Loucy (cell line): ENCODE data around the gene ENTPD1.
"Not testable (repeated sequence)": the region's sequence is repeated elsewhere in the genome, so short reads cannot be mapped to it uniquely, and the experiment has no call there.

ENCODE experiments used
- H2AFZ ChIP-seq: fragments of 200-600 bp; sonication (generic); 2 replicates; pipeline ENCODE4 v1.6.0; 2016; ENCODE audit warnings: antibody characterized with exemption, mild to moderate bottlenecking, low read length, moderate library complexity
- H3F3A ChIP-seq: fragments of 200-600 bp; 2 replicates; pipeline ENCODE4 v1.6.0; 2016; ENCODE audit warnings: antibody characterized with exemption, low read depth, mild to moderate bottlenecking
- H3K27me3 ChIP-seq: fragments of 200-600 bp; sonication (generic); 2 replicates; pipeline ENCODE4 v1.6.1; 2014; ENCODE audit warnings: low read length, mild to moderate bottlenecking; ENCODE audit not compliant: insufficient read depth, poor library complexity, severe bottlenecking
- H3K36me3 ChIP-seq: fragments of 200-600 bp; sonication (generic); 2 replicates; pipeline ENCODE4 v1.6.1; 2016; ENCODE audit warnings: low read length; ENCODE audit not compliant: insufficient read depth
- H3K4me1 ChIP-seq: fragments of 200-600 bp; sonication (generic); 2 replicates; pipeline ENCODE4 v1.5.1; 2014; ENCODE audit warnings: low read length, mild to moderate bottlenecking; ENCODE audit not compliant: insufficient read depth, poor library complexity, severe bottlenecking
- H3K4me2 ChIP-seq: fragments of 200-600 bp; sonication (generic); 2 replicates; pipeline ENCODE4 v1.6.0; 2014; ENCODE audit warnings: antibody characterized with exemption, low read length, low read depth, mild to moderate bottlenecking; ENCODE audit not compliant: poor library complexity, severe bottlenecking
- H3K4me3 ChIP-seq: fragments of 200-600 bp; sonication (generic); 2 replicates; pipeline ENCODE4 v1.5.1; 2014; ENCODE audit warnings: low read length, mild to moderate bottlenecking, mixed read lengths; ENCODE audit not compliant: poor library complexity, severe bottlenecking
- H3K79me2 ChIP-seq: fragments of 200-600 bp; sonication (generic); 2 replicates; pipeline ENCODE4 v1.6.1; 2014; ENCODE audit warnings: low read length; ENCODE audit not compliant: insufficient read depth
- H3K9ac ChIP-seq: fragments of 200-600 bp; sonication (generic); 2 replicates; pipeline ENCODE4 v1.6.0; 2014; ENCODE audit warnings: mild to moderate bottlenecking, low read depth, low read length, moderate library complexity; ENCODE audit not compliant: poor library complexity, severe bottlenecking
- H3K9me2 ChIP-seq: fragments of 200-600 bp; sonication (generic); replicated peaks from 2 replicates; pipeline ENCODE4 v1.6.1; 2016; ENCODE audit warnings: low read depth, low read length, mixed read lengths
- H3K9me3 ChIP-seq: fragments of 200-600 bp; sonication (generic); 2 replicates; pipeline ENCODE4 v1.6.1; 2014; ENCODE audit warnings: mild to moderate bottlenecking, antibody characterized with exemption, low read length, low read depth; ENCODE audit not compliant: insufficient read depth
- H4K20me1 ChIP-seq: fragments of 200-600 bp; sonication (generic); 2 replicates; pipeline ENCODE4 v1.6.0; 2014; ENCODE audit warnings: antibody characterized with exemption, low read length, mild to moderate bottlenecking; ENCODE audit not compliant: insufficient read depth, poor library complexity, severe bottlenecking
- CTCF ChIP-seq: fragments of 200-600 bp; sonication (generic); conservative IDR thresholded peaks from 2 replicates; pipeline ENCODE4 v1.5.1; 2014; ENCODE audit warnings: mild to moderate bottlenecking, antibody characterized with exemption, low read length
- EZH2phosphoT487 ChIP-seq: fragments of 200-600 bp; IDR thresholded peaks from 2 replicates; pipeline ENCODE4 v1.6.1; 2018; ENCODE audit warnings: antibody characterized with exemption, mild to moderate bottlenecking, moderate library complexity, borderline replicate concordance

The ENTPD1 gene

GRCh38 chr10:95770084-95770720 lies 14.2 kb downstream of the ENTPD1 start:
- H3K9me2 ChIP-seq, result no peaks in the 10 kb centered on the region
- H3K27me3 ChIP-seq, result no peaks in the 10 kb centered on the region
- peak overlapping the region; percentile 84 for H2AFZ ChIP-seq
- no peaks in the 10 kb centered on the region for H3K4me1 ChIP-seq
- H3K9ac ChIP-seq, result no peak overlapping the region
- H3K79me2 ChIP-seq, result no peaks in the 10 kb centered on the region
- no peaks in the 10 kb centered on the region for H3K36me3 ChIP-seq
- H3K4me2 ChIP-seq, result no peak overlapping the region
- no peaks in the 10 kb centered on the region for H3F3A ChIP-seq
- H3K9me3 ChIP-seq, result no peaks in the 10 kb centered on the region
- no peaks in the 10 kb centered on the region for H4K20me1 ChIP-seq
- TF ChIP-seq EZH2phosphoT487, result no peak
- TF ChIP-seq CTCF, result no peak
- no peak overlapping the region for H3K4me3 ChIP-seq

GRCh38 chr10:95773454-95773853 lies 17.5 kb downstream of the ENTPD1 start:
- H3K9me2 ChIP-seq, H3K9ac ChIP-seq, H3K4me3 ChIP-seq, H2AFZ ChIP-seq, H3K4me2 ChIP-seq, H3K4me1 ChIP-seq, H3K9me3 ChIP-seq, H3F3A ChIP-seq, H3K79me2 ChIP-seq, H3K27me3 ChIP-seq, H4K20me1 ChIP-seq, H3K36me3 ChIP-seq: not testable (repeated sequence)

DNA sequence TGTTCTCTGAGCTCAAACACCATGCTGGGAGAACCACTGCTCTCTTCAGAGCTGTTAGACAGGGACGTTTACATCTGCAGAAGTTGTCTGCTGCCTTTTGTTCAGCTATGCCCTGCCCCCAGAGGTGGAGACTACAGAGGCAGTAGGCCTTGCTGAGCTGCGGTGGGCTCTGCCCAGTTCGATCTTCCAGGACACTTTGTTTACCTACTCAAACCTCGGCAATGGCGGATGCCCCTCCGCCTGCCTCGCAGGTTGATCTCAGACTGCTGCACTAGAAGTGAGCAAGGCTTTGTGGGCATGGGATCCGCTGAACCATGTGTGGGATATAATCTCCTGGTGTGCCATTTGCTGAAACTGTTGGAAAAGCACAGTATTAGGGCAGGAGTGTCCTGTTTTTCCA lies 21.7 kb downstream of the ENTPD1 start:
- not testable (repeated sequence) for H3K4me1 ChIP-seq, H2AFZ ChIP-seq, H3K79me2 ChIP-seq, H3K27me3 ChIP-seq, H3K4me2 ChIP-seq, H3K36me3 ChIP-seq, H3F3A ChIP-seq, H3K9me3 ChIP-seq, H3K4me3 ChIP-seq, H3K9ac ChIP-seq, H4K20me1 ChIP-seq, H3K9me2 ChIP-seq

DNA sequence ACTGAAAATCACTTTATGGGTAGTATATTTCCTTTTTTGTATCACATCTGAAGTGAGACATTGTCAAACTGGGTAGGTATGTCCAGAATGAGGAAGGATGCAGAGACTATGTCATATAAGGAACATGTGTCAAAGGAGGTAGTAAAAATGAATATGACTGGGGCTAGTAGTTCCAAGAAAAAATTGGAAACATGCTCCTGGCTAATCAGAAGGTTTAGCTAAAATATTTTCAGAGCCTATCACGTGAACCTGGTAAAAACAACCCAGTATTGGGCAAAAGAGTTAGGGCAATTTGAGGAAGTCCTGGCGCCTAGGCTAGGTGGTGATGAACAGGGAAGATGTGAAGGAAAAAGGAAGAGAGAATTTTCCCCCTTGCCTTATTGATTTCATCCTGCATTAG lies 26.4 kb downstream of the ENTPD1 start:
- Histone ChIP-seq H3K4me1 (no peaks in the 10 kb centered on the region), H3K4me3 (no peak overlapping the region), H2AFZ (no peak overlapping the region), H3K9me3 (no peaks in the 10 kb centered on the region), H3K9me2 (no peaks in the 10 kb centered on the region), H3K4me2 (no peak overlapping the region), H3K79me2 (no peaks in the 10 kb centered on the region), H3K36me3 (no peaks in the 10 kb centered on the region), H4K20me1 (no peaks in the 10 kb centered on the region), H3K9ac (no peak overlapping the region), H3F3A (no peaks in the 10 kb centered on the region), H3K27me3 (no peaks in the 10 kb centered on the region)
- TF ChIP-seq EZH2phosphoT487 (no peak), CTCF (no peak)
